Astrocyte (in vitro differentiated cells and primary cell): ENCODE data around the gene TCF7L2.

Source experiments
- CTCF ChIP-seq: IDR thresholded peaks from 2 replicates; pipeline ENCODE4 v1.5.1; 2011; ENCODE audit warnings: low read depth, mild to moderate bottlenecking, inconsistent platforms, low read length, moderate library complexity; ENCODE audit not compliant: insufficient read depth
- EZH2 ChIP-seq: IDR thresholded peaks from 2 replicates; pipeline ENCODE4 v1.6.1; 2012; ENCODE audit warnings: mild to moderate bottlenecking, low read length, inconsistent platforms; ENCODE audit not compliant: insufficient read depth

- no peak for TF ChIP-seq CTCF
- no peak for TF ChIP-seq EZH2
These were observed 9.3 kb downstream of the TCF7L2 start for GRCh38 chr10:112959207-112959838.
